AG04449 (cell line): ENCODE measurements around the gene TMEM45A.
"Not testable (repeated sequence)": the region's sequence is repeated elsewhere in the genome, so short reads cannot be mapped to it uniquely, and the experiment has no call there.

Experiments
- CTCF ChIA-PET: fragments of 350-600 bp; formaldehyde crosslinking; extraction: SDS; loops from one replicate; lab custom pipeline; 2021; ENCODE audit warnings: antibody characterized with exemption; lab: Yijun Ruan, JAX
- POLR2A ChIA-PET: fragments of 400-600, 350-600 bp; formaldehyde crosslinking; extraction: SDS; loops from one replicate; lab custom pipeline; 2020; ENCODE audit warnings: antibody characterized with exemption, inconsistent platforms; lab: Yijun Ruan, JAX
- DNase-seq: peaks from one replicate; pipeline ENCODE4 v3.0.0-alpha.2; 2010; ENCODE audit warnings: low read depth, low spot score
- H3K4me3 ChIP-seq: 2 replicates; pipeline ENCODE4 v1.5.1; 2011; ENCODE audit warnings: low read depth, mild to moderate bottlenecking, control low read depth, low read length
- TF ChIP-seq, protein P1 (sequence below): IDR thresholded peaks from one replicate; pipeline ENCODE4 v1.5.1; 2011; ENCODE audit warnings: mild to moderate bottlenecking, moderate library complexity, low read length, control low read depth, inconsistent platforms; ENCODE audit not compliant: insufficient read depth; ENCODE audit errors: missing control alignments

Gene TMEM45A

DNA sequence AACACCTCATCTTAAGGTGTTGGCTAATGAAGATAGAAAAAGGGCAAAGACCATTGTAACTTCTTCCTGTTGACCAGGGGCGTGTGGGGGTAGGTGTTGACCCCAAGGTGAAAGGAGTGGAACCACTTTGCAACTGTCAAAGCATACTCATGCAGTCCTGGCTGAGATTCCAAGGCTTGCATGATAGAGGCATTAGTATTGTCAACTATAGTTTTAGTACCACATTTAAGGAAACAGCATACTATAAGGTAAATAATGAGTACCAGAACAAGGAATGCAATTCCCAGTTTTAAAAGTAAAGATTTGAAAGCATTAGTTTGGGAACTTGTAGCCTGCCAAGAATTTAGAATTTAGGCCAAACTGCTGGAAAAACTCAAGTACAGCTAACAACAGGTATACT is 89.2 kb downstream of the TMEM45A start:
- no peak overlapping the region for H3K4me3 ChIP-seq
- ChIA-PET POLR2A (no interaction called here), CTCF (interaction anchor here (2.2 to 3.2 kb wide), 3 partner anchors 8 to 119 kb away, joined by 7 to 17 read pairs (median 11); no protein-coding TSS in a partner anchor)
- no peak for DNase-seq
- TF ChIP-seq, protein P1, sequence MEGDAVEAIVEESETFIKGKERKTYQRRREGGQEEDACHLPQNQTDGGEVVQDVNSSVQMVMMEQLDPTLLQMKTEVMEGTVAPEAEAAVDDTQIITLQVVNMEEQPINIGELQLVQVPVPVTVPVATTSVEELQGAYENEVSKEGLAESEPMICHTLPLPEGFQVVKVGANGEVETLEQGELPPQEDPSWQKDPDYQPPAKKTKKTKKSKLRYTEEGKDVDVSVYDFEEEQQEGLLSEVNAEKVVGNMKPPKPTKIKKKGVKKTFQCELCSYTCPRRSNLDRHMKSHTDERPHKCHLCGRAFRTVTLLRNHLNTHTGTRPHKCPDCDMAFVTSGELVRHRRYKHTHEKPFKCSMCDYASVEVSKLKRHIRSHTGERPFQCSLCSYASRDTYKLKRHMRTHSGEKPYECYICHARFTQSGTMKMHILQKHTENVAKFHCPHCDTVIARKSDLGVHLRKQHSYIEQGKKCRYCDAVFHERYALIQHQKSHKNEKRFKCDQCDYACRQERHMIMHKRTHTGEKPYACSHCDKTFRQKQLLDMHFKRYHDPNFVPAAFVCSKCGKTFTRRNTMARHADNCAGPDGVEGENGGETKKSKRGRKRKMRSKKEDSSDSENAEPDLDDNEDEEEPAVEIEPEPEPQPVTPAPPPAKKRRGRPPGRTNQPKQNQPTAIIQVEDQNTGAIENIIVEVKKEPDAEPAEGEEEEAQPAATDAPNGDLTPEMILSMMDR = no peak

DNA sequence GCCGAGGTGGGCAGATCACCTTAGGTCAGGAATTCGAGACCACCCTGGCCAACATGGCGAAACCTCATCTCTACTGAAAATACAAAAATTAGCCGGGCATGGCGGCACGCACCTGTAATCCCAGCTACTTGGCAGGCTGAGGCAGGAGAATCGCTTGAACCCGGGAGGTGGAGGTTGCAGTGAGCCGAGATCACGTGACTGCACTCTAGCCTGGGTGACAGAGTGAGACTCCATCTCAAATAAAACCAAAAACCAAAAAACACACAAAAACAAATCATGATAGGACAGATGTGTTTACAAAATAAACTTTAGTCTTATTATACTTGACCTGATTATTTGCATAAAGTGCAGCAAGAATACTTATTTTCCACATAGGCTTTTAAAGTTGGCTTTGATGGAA is 89.7 kb downstream of the TMEM45A start:
- CTCF ChIA-PET = interaction anchor here (0.7 to 2.3 kb wide), 3 partner anchors 9 to 119 kb away, joined by 3 to 13 read pairs (median 6); no protein-coding TSS in a partner anchor
- DNase-seq, POLR2A ChIA-PET, H3K4me3 ChIP-seq: not testable (repeated sequence)

DNA sequence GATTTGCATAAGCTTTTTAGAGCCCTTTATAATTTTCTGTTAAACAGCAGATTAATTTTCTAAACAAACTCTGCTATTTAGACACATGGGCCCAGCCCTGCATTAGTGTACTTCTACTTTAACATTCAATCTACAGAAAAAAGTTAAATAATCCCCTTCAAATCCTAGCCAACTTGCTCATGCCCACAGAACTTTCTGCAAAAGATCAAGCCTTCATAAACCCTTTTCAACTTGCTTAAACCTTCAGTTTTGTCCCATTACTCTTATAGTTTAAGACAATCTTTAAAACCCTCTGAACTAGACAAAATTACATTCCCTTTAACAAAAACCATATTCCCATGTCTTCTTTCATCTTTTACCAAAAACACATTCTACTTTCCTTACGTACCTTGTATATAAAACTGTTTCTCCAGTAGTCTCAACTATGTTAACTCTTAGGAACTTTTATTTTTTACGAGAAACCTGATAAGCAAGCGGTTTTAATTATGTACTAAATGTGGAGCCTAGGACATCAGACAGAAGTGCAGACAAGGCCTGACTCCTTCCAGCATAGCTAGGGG is 91.8 kb downstream of the TMEM45A start:
- CTCF ChIA-PET = interaction anchor here (1.1 to 3.3 kb wide), 4 partner anchors 19 to 121 kb away, joined by 3 to 20 read pairs (median 8); no protein-coding TSS in a partner anchor
- DNase-seq = no peak
- POLR2A ChIA-PET = no interaction called here
- TF ChIP-seq, protein P1 = no peak
- H3K4me3 ChIP-seq = no peak overlapping the region

DNA sequence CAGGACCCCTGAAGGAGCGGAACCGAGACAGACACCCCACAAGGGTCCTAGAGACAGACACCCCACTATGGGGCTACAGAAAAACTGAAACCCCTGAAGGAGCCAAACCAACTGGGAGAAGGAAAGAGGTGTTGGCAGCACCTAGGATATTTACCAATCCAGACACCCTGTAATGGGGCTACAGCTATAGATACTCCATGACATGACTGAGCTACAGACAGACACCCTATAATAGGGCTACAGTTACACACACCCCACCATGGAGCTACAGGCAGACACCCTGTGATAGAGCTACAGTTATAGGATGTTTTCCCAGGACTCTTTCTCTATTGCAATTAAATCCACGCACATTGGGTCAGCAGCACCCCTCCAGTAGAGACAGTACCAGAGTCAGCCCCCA is 94.4 kb downstream of the TMEM45A start:
- TF ChIP-seq, protein P1 = no peak
- ChIA-PET POLR2A (no interaction called here), CTCF (interaction anchor here (3.3 kb wide), 1 partner anchor 123 kb away, joined by 20 read pairs; no protein-coding TSS in a partner anchor)
- DNase-seq = no peak
- no peak overlapping the region for H3K4me3 ChIP-seq

DNA sequence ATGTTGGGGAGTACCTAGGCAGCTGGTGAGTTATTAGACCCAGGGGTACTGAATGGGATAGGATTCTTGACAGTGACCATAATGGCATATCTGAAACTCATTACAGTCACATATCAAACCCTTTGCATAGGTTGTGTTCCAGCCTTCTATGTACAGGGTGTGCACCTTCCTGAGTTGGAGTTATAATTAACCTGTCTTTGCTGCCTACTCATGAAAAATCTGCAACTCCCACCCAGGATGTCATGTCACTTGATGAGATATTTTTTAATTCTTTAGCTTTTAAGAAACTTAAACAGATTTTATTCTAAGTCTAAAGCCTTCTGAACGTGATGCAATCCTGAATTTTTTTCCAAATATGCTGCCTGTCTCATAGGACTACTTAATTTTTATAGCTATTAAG is 95.8 kb downstream of the TMEM45A start:
- TF ChIP-seq, protein P1 = no peak
- ChIA-PET CTCF (interaction anchor here (1.4 to 6.5 kb wide), 6 partner anchors 8 to 271 kb away, joined by 3 to 406 read pairs (median 28); no protein-coding TSS in a partner anchor), POLR2A (no interaction called here)
- H3K4me3 ChIP-seq = no peak overlapping the region
- no peak for DNase-seq

DNA sequence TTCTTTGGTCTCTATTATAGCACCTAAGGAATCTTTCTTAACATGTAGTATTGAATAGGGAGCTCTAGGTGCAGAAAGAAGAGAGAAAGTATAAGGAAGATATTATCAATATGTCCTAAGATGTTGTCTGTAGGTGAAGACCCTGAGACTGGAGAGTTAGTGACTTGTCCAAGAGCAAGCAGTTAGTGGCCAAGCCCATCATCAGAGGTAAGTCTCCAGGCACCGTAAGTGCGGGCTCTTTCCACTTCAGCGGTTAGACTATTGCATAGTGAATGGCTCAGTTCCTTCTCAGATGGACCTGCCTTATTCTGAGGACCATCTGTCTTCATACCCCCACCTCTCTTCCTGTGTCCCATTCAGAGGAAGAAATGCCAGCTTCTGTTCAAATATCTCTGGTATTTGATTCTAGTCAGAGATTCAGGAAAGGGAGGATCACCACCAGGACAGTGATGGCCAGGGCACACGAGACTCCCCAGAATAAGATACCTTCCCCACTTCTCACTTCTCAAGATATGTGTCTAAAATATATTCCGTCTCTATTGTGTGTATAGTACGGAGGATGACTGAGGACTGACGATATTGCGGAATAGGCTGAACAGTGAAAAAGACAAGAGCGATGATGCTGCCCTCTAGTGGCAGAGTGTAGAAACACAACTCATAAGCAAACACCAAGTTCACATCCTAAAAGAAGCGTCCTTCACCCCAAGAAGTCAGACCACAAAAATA is 97.9 kb downstream of the TMEM45A start:
- peak overlapping the region; percentile 10; the same call in 1 of the 2 replicates for H3K4me3 ChIP-seq
- ChIA-PET CTCF (interaction anchor here (0.7 to 6.5 kb wide), 37 partner anchors 10 to 761 kb away, joined by 3 to 406 read pairs (median 4); partner anchors contain the start of genes LNP1 and TMEM45A), POLR2A (interaction anchor here (1.3 kb wide), 1 partner anchor 98 kb away, joined by 4 read pairs; the partner anchor contains the start of gene TMEM45A)
- TF ChIP-seq, protein P1 = peak; percentile 72
- no peak for DNase-seq
